Tibial artery (tissue), 4 donors: ENCODE results near the gene L3HYPDH.
A peak's percentile ranks its signal among the peaks of the same experiment; 100 is the strongest.

Experiments used
- DNase-seq, 2 donors: peaks; one replicate each; pipeline ENCODE4 v3.0.0-alpha.2; 2019
- H3K27ac ChIP-seq, 2 donors: fragments of 200-600 bp; sonication (generic) in 1 of 2; 1 replicate in 1 of 2; 2 replicates in 1 of 2; pipeline ENCODE4 v1.5.1; 2018 to 2019; ENCODE audit warnings: mild to moderate bottlenecking in 1 of 2
- H3K27me3 ChIP-seq, 2 donors: fragments of 200-600 bp; sonication (generic) in 1 of 2; one replicate each; pipeline versions ENCODE4 v1.5.1 to v1.6.0; 2016 to 2019
- H3K36me3 ChIP-seq, 3 donors: fragments of 200-600 bp; sonication (generic) in 2 of 3; one replicate each; pipeline ENCODE4 v1.5.1; 2016 to 2019; ENCODE audit warnings: mild to moderate bottlenecking in 2 of 3
- H3K4me1 ChIP-seq, 4 donors: fragments of 200-600 bp; sonication (generic) in 2 of 4; 1 replicate in 3 of 4; 2 replicates in 1 of 4; pipeline ENCODE4 v1.5.1; 2016 to 2019
- H3K4me3 ChIP-seq, 2 donors: fragments of 200-600 bp; sonication (generic) in 1 of 2; 1 replicate in 1 of 2; 2 replicates in 1 of 2; pipeline ENCODE4 v1.5.1; 2018 to 2019; ENCODE audit warnings: mild to moderate bottlenecking in 2 of 2
- H3K9me3 ChIP-seq, 3 donors: fragments of 200-600 bp; sonication (generic) in 1 of 3; one replicate each; pipeline ENCODE4 v1.5.1; 2016 to 2019
- intact Hi-C: fragments of 100-400 bp; cut with DNase I; formaldehyde crosslinking; loops from one replicate; pipeline ENCODE4 v1.15.0; 2023; ENCODE audit warnings: low total_unique reads
- TF ChIP-seq, protein P1 (sequence below), 2 experiments: fragments of 200-600 bp in 1 of 2; fragments of 450-650 bp in 1 of 2; IDR thresholded peaks; one replicate each; pipeline ENCODE4 v1.5.1; 2017 to 2019; ENCODE audit warnings: antibody characterized with exemption in 2 of 2, mild to moderate bottlenecking in 1 of 2, moderate library complexity in 1 of 2

The L3HYPDH gene

DNA sequence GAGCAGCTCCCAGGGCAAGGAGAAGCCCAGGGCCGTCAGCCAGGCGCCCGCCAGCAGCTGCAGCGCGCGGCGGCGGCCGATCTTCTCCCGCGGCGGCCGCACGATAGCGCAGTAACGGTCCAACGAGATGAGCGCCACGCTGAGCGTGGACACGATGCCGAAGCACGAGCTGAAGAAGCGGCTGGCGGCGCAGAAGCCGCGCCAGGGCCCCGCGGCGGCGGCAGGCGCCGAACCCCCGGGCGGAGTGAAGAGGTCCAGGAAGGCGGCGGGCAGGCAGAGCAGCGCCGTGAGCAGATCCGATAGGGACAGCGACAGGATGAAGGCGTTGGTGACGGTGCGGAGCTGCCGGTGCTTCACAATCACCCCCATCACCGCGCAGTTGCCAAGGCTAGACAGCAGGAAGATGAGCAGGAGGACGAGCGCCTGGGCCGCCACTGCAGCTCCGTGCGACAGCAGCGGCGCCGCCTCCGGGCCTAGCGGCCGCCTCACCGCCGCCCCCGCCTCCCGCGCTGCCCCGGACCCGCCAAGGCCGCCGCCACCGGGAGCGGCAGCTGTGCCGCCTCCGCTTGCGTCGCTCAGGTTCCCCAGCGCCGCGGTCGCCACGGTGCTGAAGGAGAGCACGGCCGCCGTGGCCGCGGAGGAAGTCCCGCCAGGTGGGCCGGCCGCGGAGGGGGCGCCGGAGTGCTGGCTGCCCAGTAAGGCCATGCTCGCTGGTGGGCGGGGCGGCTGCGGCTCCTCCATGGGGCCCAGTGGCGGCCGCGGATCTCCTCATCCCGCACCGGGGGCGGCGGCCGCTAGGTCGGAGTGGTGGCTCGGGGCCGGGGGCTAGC is 19.5 kb downstream of the L3HYPDH start:
- H3K4me1 ChIP-seq = peaks cover 0 to 13% (median 9%) of the 10 kb centered on the region in 4 donors
- peaks cover 0 to 4% (median 0%) of the 10 kb centered on the region in 3 donors for H3K36me3 ChIP-seq
- DNase-seq = peak; percentile 71 to 87
- TF ChIP-seq, protein P1, sequence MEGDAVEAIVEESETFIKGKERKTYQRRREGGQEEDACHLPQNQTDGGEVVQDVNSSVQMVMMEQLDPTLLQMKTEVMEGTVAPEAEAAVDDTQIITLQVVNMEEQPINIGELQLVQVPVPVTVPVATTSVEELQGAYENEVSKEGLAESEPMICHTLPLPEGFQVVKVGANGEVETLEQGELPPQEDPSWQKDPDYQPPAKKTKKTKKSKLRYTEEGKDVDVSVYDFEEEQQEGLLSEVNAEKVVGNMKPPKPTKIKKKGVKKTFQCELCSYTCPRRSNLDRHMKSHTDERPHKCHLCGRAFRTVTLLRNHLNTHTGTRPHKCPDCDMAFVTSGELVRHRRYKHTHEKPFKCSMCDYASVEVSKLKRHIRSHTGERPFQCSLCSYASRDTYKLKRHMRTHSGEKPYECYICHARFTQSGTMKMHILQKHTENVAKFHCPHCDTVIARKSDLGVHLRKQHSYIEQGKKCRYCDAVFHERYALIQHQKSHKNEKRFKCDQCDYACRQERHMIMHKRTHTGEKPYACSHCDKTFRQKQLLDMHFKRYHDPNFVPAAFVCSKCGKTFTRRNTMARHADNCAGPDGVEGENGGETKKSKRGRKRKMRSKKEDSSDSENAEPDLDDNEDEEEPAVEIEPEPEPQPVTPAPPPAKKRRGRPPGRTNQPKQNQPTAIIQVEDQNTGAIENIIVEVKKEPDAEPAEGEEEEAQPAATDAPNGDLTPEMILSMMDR (IDR thresholded peaks at IDR 0.05) = no peak
- peak overlapping the region; percentile 67 to 73 for H3K4me3 ChIP-seq
- no peaks in the 10 kb centered on the region for H3K9me3 ChIP-seq
- no peaks in the 10 kb centered on the region for H3K27me3 ChIP-seq
- intact Hi-C loops = no loop called here
- H3K27ac ChIP-seq = peak overlapping the region; percentile 87 to 89

DNA sequence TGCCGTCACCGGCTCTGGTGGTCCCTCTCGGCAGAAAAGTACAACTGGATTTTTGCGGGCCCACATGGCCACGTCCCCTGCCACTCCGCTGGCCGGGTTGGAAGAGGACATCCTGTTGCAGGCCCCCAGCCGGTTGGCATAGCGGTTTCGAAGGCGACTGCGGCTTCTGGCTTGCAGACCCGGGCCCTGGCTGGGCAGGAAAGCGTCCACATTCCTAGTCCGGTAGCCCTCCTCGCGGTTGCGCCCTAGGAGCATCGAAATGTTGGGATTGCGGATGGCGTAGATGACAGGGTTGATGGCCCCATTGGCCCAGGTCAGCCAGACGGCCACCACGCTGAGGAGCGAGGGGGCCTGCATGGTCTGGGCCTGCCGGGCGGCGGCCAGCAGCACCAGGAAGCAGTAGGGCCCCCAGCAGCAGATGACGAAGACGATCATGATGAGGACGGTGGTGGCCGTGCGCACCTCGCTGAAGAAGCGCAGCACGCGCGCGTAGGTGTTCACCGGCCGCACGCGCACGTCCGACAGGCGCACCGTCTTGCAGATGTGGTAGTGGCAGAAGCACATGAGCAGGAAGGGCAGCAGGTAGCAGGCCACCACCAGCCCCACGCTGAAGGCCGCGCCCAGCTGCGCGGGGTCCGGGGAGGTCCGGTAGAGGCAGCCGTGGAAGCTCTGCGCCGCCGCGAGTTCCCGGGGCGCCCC is 20.3 kb downstream of the L3HYPDH start:
- no peaks in the 10 kb centered on the region for H3K9me3 ChIP-seq
- intact Hi-C loops = no loop called here
- H3K36me3 ChIP-seq = peaks cover 0 to 4% (median 0%) of the 10 kb centered on the region in 3 donors
- H3K4me3 ChIP-seq = peak overlapping the region; percentile 67 to 73
- peaks cover 0 to 13% (median 9%) of the 10 kb centered on the region in 4 donors for H3K4me1 ChIP-seq
- DNase-seq = peak in 1 of 2 donors; percentile 63
- TF ChIP-seq, protein P1 (IDR thresholded peaks at IDR 0.05) = no peak
- no peaks in the 10 kb centered on the region for H3K27me3 ChIP-seq
- peak overlapping the region; percentile 87 to 89 for H3K27ac ChIP-seq

DNA sequence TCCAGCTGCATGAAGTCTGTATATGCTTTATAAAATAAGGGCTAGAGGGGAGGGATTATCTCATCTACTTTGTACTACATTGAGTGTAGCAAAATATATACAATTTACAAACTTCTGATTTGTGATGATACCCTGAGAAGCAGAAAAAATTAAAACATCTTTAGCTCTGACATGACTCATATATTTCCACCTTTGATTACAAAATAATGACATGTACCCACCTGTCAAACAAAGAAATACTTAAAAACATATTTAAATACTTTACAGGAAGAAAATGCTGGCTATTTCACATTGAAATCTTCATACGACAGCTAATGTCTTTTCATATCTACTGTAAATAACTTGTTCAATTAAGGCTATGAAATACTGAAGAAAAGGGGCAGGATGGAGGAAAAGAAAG is 22.3 kb downstream of the L3HYPDH start:
- H3K27ac ChIP-seq = no peak overlapping the region
- no peak for DNase-seq
- no peaks in the 10 kb centered on the region for H3K27me3 ChIP-seq
- H3K4me1 ChIP-seq = peaks cover 0 to 13% (median 9%) of the 10 kb centered on the region in 4 donors
- H3K4me3 ChIP-seq = no peak overlapping the region
- intact Hi-C loops = no loop called here
- peaks cover 0 to 7% (median 2%) of the 10 kb centered on the region in 3 donors for H3K36me3 ChIP-seq
- TF ChIP-seq, protein P1 (IDR thresholded peaks at IDR 0.05) = no peak
- H3K9me3 ChIP-seq = no peaks in the 10 kb centered on the region

DNA sequence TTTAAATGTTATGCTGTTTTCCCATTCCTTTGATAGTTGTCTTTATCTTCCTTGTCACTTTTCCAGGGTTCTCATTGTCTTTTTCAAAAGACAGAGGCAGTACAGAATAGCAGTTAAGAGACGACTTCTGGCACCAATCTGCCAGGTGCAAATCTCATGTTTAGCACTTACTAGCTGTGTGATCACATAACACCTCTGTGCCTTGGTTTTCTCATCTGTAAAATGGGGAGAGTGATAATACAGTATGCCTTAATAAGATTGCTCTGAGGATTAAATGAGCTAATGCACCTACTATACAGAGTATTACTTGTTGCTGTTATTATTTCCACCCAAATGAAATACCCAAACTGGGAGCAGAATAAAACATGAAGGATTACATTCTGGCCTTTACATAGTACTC is 23.8 kb downstream of the L3HYPDH start:
- no peak for DNase-seq
- TF ChIP-seq, protein P1 (IDR thresholded peaks at IDR 0.05) = no peak
- no peak overlapping the region for H3K27ac ChIP-seq
- peaks cover 0 to 8% (median 7%) of the 10 kb centered on the region in 3 donors for H3K36me3 ChIP-seq
- no peaks in the 10 kb centered on the region for H3K27me3 ChIP-seq
- intact Hi-C loops = no loop called here
- peaks cover 0 to 13% (median 9%) of the 10 kb centered on the region in 4 donors for H3K4me1 ChIP-seq
- H3K9me3 ChIP-seq = no peaks in the 10 kb centered on the region
- H3K4me3 ChIP-seq = no peak overlapping the region

DNA sequence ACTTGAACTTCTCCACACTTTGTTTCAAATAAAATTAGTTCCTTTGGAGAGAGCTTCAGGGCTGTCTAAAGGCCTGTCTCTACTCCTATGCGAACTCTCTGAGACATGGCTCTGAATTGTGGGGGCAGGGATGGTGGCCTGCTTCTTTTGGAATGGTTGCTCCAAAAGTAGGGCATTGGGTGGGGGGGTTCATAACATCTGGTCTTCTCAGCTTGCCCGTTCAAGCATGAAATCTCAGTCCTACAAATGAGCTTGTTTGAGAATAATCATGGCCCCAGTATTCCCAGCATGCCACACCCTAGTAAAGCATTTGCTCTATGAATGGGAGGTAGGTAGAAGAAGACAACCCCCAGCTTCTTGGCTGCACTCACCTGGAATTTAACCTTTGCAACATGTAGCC is 25.7 kb downstream of the L3HYPDH start:
- TF ChIP-seq, protein P1 (IDR thresholded peaks at IDR 0.05) = no peak
- Histone ChIP-seq H3K9me3 (no peaks in the 10 kb centered on the region), H3K27ac (no peak overlapping the region), H3K27me3 (no peaks in the 10 kb centered on the region), H3K36me3 (peaks cover 0 to 8% (median 7%) of the 10 kb centered on the region in 3 donors), H3K4me1 (peaks cover 0 to 19% (median 9%) of the 10 kb centered on the region in 4 donors), H3K4me3 (no peak overlapping the region)
- DNase-seq = no peak
- intact Hi-C loops = no loop called here
